Left lung (tissue), 10 donors: ENCODE data around the gene SP8. TPM values are rescaled to one million over a fixed set of nuclear protein-coding genes. Genes with fewer than 3 reads are reported as not detected.
"Not testable (repeated sequence)": the region's sequence is repeated elsewhere in the genome, so short reads cannot be mapped to it uniquely, and the experiment has no call there.

Source experiments
- ATAC-seq: fragments of 200-7000 bp; cut with Tn5 transposase; one replicate; pipeline ENCODE4 v1.9.1; 2020; ENCODE audit warnings: moderate library complexity
- DNase-seq, 4 donors: peaks; one replicate each; pipeline ENCODE4 v3.0.0-alpha.2; 2013 to 2020
- H3K27ac ChIP-seq, 2 donors: fragments of 200-600 bp; sonication (generic) in 1 of 2; one replicate each; pipeline versions ENCODE4 v1.5.0 to v1.8.0; 2020 to 2021
- H3K27me3 ChIP-seq, 2 donors: fragments of 200-600 bp; sonication (generic) in 1 of 2; one replicate each; pipeline versions ENCODE4 v1.5.0 to v1.8.0; 2020 to 2021
- H3K36me3 ChIP-seq, 2 donors: fragments of 200-600 bp; sonication (generic) in 1 of 2; one replicate each; pipeline versions ENCODE4 v1.5.0 to v1.8.0; 2020 to 2021
- H3K4me1 ChIP-seq, 2 donors: fragments of 200-600 bp; one replicate each; pipeline ENCODE4 v1.8.0; 2021
- H3K4me3 ChIP-seq, 2 donors: fragments of 200-600 bp; sonication (generic) in 1 of 2; one replicate each; pipeline versions ENCODE4 v1.5.0 to v1.8.0; 2020 to 2021; ENCODE audit warnings: mild to moderate bottlenecking in 1 of 2
- H3K9me3 ChIP-seq, 2 donors: fragments of 200-600 bp; sonication (generic) in 1 of 2; one replicate each; pipeline versions ENCODE4 v1.5.0 to v1.8.0; 2020 to 2021
- CTCF ChIP-seq, 2 donors: fragments of 200-600 bp; sonication (generic) in 1 of 2; IDR thresholded peaks; one replicate each; pipeline versions ENCODE4 v1.5.0 to v1.8.0; 2021; ENCODE audit warnings: antibody characterized with exemption in 2 of 2
- intact Hi-C, 2 donors: fragments of 100-400 bp; cut with DNase I; formaldehyde crosslinking; loops; one replicate each; pipeline versions ENCODE4 v1.11.2 to v1.14.2; 2022
- polyA plus RNA-seq, 6 donors: library from polyadenylated mRNA; unstranded; fragments of 120-200 nt; gene quantifications; one replicate each; pipeline ENCODE4 v1.2.1, GENCODE V29; 2013; ENCODE audit not compliant: insufficient read length in 6 of 6
- total RNA-seq, 2 donors: library from RNA; stranded (reverse); fragmentation: NEBNext Ultra II Directional; extraction: Animal tissue kit (Norgen Biotek cat#: 25700); gene quantifications; one replicate each; pipeline ENCODE4 v1.2.1, GENCODE V29; 2021
- donor health status: DM: no; HTN: yes; CAD: no.
- donor health status: DM: no; HTN: no; CAD: no.

SP8 gene
- total and polyA plus RNA-seq, 8 donors = not detected

- no peak overlapping the region for H3K27ac ChIP-seq
- intact Hi-C loops = no loop called here
These were observed 44.8 kb upstream of the SP8 start for GRCh38 chr7:20831451-20831850.

GRCh38 chr7:20828947-20829346 lies 42.3 kb upstream of the SP8 start:
- no peaks in the 10 kb centered on the region for H3K4me1 ChIP-seq
- no peaks in the 10 kb centered on the region for H3K9me3 ChIP-seq

More at GRCh38 chr7:20831451-20831850, 44.8 kb upstream of the SP8 start:
- no peak for DNase-seq
- ATAC-seq = no peak
- TF ChIP-seq CTCF (IDR thresholded peaks at IDR 0.05) = no peak
- Histone ChIP-seq H3K4me1 (no peaks in the 10 kb centered on the region), H3K4me3 (no peak overlapping the region), H3K9me3 (no peaks in the 10 kb centered on the region), H3K27me3 (no peaks in the 10 kb centered on the region), H3K36me3 (no peaks in the 10 kb centered on the region)

GRCh38 chr7:20827172-20827571 lies 40.5 kb upstream of the SP8 start:
- no peak for DNase-seq
- no peak for TF ChIP-seq CTCF (IDR thresholded peaks at IDR 0.05)
- intact Hi-C loops = no loop called here

More at GRCh38 chr7:20828947-20829346, 42.3 kb upstream of the SP8 start:
- no peaks in the 10 kb centered on the region for H3K36me3 ChIP-seq
- ATAC-seq = no peak
- H3K27ac ChIP-seq = no peak overlapping the region
- no peak overlapping the region for H3K4me3 ChIP-seq
- intact Hi-C loops = no loop called here
- no peak for TF ChIP-seq CTCF (IDR thresholded peaks at IDR 0.05)
- no peak for DNase-seq
- no peaks in the 10 kb centered on the region for H3K27me3 ChIP-seq

GRCh38 chr7:20826243-20826642 lies 39.6 kb upstream of the SP8 start:
- Histone ChIP-seq H3K27ac (no peak overlapping the region), H3K27me3 (no peaks in the 10 kb centered on the region), H3K4me3 (no peak overlapping the region), H3K9me3 (no peaks in the 10 kb centered on the region), H3K36me3 (no peaks in the 10 kb centered on the region), H3K4me1 (no peaks in the 10 kb centered on the region)
- no peak for TF ChIP-seq CTCF (IDR thresholded peaks at IDR 0.05)
- intact Hi-C loops = no loop called here
- ATAC-seq (no peak), DNase-seq (no peak)

More at GRCh38 chr7:20827172-20827571, 40.5 kb upstream of the SP8 start:
- H3K27ac ChIP-seq = no peak overlapping the region
- H3K27me3 ChIP-seq = no peaks in the 10 kb centered on the region
- no peak for ATAC-seq
- no peaks in the 10 kb centered on the region for H3K4me1 ChIP-seq
- no peak overlapping the region for H3K4me3 ChIP-seq
- no peaks in the 10 kb centered on the region for H3K9me3 ChIP-seq
- no peaks in the 10 kb centered on the region for H3K36me3 ChIP-seq

- TF ChIP-seq CTCF (IDR thresholded peaks at IDR 0.05) = no peak
- Histone ChIP-seq H3K4me3 (no peak overlapping the region), H3K4me1 (no peaks in the 10 kb centered on the region), H3K27ac (no peak overlapping the region), H3K9me3 (no peaks in the 10 kb centered on the region), H3K27me3 (no peaks in the 10 kb centered on the region), H3K36me3 (no peaks in the 10 kb centered on the region)
- DNase-seq (no peak), ATAC-seq (no peak)
- intact Hi-C loops = no loop called here
These were observed 38.9 kb upstream of the SP8 start for GRCh38 chr7:20825555-20825954.

- H3K4me3 ChIP-seq, H3K36me3 ChIP-seq, H3K27me3 ChIP-seq, intact Hi-C loops, ATAC-seq, DNase-seq, H3K27ac ChIP-seq, H3K9me3 ChIP-seq, H3K4me1 ChIP-seq: not testable (repeated sequence)
These were observed 34.7 kb upstream of the SP8 start for GRCh38 chr7:20821390-20821789.
